Measurements from ENCODE around the gene OAT. TPM values are rescaled to one million over a fixed set of nuclear protein-coding genes. Genes with fewer than 3 reads are reported as not detected.

The OAT gene
- total and polyA plus RNA-seq, 5 donors from 2014 or later: 37.6 to 76.4 (median 56.7) TPM

- Mint-ChIP-seq H3K4me1 (peaks cover 8 to 16% (median 10%) of the 10 kb centered on the region in 4 donors), H3K27me3 (no peaks in the 10 kb centered on the region), H3K4me3 (no peak overlapping the region), H3K9me3 (no peaks in the 10 kb centered on the region), H3K27ac (no peak overlapping the region), H3K36me3 (peaks cover 20% of the 10 kb centered on the region)
- H3K4me3 ChIP-seq (ENCODE audit: low read depth, low read length): no peak overlapping the region
- peaks cover 8% of the 10 kb centered on the region for H3K4me1 ChIP-seq (ENCODE audit: control insufficient read depth, insufficient read depth, low read length, poor library complexity, severe bottlenecking)
- no peaks in the 10 kb centered on the region for H3K27me3 ChIP-seq (ENCODE audit: control insufficient read depth, insufficient read depth, low read length)
- no peak for DNase-seq
- ATAC-seq (ENCODE audit: low read depth in 2 of 2): no peak
- H3K27ac ChIP-seq (ENCODE audit: insufficient read depth, low read length, poor library complexity, severe bottlenecking): no peak overlapping the region
- H3K9me3 ChIP-seq (ENCODE audit: control insufficient read depth in 2 of 2, low read length in 2 of 2): no peaks in the 10 kb centered on the region
- H3K36me3 ChIP-seq (ENCODE audit: control insufficient read depth, insufficient read depth, low read length): peaks cover 24% of the 10 kb centered on the region
Observed at GRCh38 chr10:124401633-124402032, 17.1 kb downstream of the OAT start.

GRCh38 chr10:124394583-124394982 is 24.1 kb downstream of the OAT start:
- Histone ChIP-seq H3K9me3 (ENCODE audit: control insufficient read depth in 2 of 2, low read length in 2 of 2) (no peaks in the 10 kb centered on the region), H3K27ac (ENCODE audit: insufficient read depth, low read length, poor library complexity, severe bottlenecking) (no peak overlapping the region), H3K36me3 (ENCODE audit: control insufficient read depth, insufficient read depth, low read length) (peaks cover 6% of the 10 kb centered on the region), H3K27me3 (ENCODE audit: control insufficient read depth, insufficient read depth, low read length) (no peaks in the 10 kb centered on the region), H3K4me1 (ENCODE audit: control insufficient read depth, insufficient read depth, low read length, poor library complexity, severe bottlenecking) (no peaks in the 10 kb centered on the region), H3K4me3 (ENCODE audit: low read depth, low read length) (no peak overlapping the region)
- ATAC-seq (ENCODE audit: low read depth in 2 of 2) (no peak), DNase-seq (no peak)
- Mint-ChIP-seq H3K27me3 (peaks cover 4% of the 10 kb centered on the region), H3K4me1 (peaks cover 0 to 4% (median 1%) of the 10 kb centered on the region in 4 donors), H3K27ac (peak overlapping the region in 1 of 3 donors; percentile 21), H3K36me3 (peaks cover 4% of the 10 kb centered on the region), H3K4me3 (no peak overlapping the region), H3K9me3 (no peaks in the 10 kb centered on the region)

DNA sequence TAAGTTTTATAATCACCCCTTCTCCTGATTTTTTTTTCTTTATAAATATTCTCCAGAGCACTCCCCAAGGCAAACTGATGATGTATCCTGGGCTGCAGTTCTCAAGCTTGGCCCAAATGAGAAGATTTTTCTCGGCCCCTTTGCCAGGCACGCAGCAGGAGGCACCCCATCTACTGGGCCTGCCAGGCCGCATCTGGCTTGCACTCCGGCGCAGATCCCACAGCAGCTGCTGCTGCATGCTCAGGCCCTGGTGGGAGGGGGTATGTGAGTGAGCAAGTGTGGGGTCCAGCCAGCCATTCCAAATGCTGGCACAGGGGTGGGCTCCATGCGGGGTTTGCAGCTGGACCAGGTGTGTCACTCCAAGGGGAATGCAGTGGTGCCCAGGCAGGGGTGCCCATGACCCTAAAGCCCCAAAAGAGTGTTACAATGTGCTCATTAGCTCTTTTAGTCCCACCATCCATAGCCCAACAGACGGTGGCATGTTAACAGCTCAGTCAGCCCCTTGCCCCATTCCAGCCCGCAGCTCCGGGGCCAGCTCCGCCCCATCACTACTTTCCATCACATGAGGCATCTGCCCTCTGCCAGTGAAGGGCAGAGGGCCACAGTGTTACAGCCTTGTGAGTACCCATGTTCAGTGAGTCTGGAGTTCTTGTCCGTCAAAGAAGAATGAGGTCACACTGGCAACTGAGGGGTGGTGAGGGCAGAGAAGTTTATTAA is 25.9 kb downstream of the OAT start:
- Mint-ChIP-seq H3K4me1 (peaks cover 0 to 4% (median 2%) of the 10 kb centered on the region in 4 donors), H3K9me3 (no peaks in the 10 kb centered on the region), H3K27me3 (peaks cover 9% of the 10 kb centered on the region), H3K36me3 (peaks cover 4% of the 10 kb centered on the region), H3K4me3 (no peak overlapping the region), H3K27ac (peak overlapping the region in 1 of 3 donors; percentile 34)
- ATAC-seq (ENCODE audit: low read depth in 2 of 2) (no peak), DNase-seq (no peak)
- peaks cover 12% of the 10 kb centered on the region for H3K4me1 ChIP-seq (ENCODE audit: control insufficient read depth, insufficient read depth, low read length, poor library complexity, severe bottlenecking)
- no peak overlapping the region for H3K4me3 ChIP-seq (ENCODE audit: low read depth, low read length)
- no peaks in the 10 kb centered on the region for H3K9me3 ChIP-seq (ENCODE audit: control insufficient read depth in 2 of 2, low read length in 2 of 2)
- H3K27ac ChIP-seq (ENCODE audit: insufficient read depth, low read length, poor library complexity, severe bottlenecking): no peak overlapping the region
- H3K27me3 ChIP-seq (ENCODE audit: control insufficient read depth, insufficient read depth, low read length): no peaks in the 10 kb centered on the region
- H3K36me3 ChIP-seq (ENCODE audit: control insufficient read depth, insufficient read depth, low read length): peaks cover 5% of the 10 kb centered on the region

DNA sequence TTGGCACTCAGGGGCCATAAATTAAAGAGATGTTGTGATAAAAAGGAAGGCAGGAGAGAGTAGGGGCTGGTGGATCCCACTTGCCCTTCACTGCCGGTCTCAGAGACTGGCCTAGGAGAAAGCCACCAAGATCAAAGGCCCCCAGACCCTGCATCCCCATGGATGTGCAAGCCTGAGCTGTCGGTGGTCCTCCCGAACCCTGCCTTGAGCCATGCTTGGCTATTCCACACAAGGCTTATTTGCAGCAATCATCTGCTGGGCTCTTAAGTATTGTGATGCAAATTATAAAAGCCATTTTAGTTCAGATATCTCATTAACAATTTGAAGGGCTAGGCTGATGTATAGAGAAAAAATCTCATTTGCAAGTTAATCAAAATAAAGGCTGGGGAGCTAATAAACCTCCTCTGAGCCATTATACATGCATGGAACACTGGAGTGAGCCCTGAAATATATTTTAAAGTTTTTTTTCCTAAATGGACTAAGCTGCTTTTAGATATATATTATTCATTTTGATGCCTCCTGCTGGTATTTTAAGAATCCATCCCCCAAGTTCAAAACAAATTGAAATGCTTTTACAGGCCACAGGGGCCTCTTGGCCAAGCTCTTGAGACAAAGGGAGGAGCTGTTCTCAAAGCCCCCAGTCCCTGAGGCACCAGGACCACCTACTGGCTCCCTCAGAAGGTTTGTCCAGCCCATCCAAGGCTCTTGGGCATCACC is 28.1 kb downstream of the OAT start:
- H3K4me3 Mint-ChIP-seq: no peak overlapping the region
- H3K27me3 ChIP-seq (ENCODE audit: control insufficient read depth, insufficient read depth, low read length): no peaks in the 10 kb centered on the region

GRCh38 chr10:124389613-124390361 is 28.9 kb downstream of the OAT start:
- no peaks in the 10 kb centered on the region for H3K36me3 Mint-ChIP-seq
- H3K4me1 ChIP-seq (ENCODE audit: control insufficient read depth, insufficient read depth, low read length, poor library complexity, severe bottlenecking): peaks cover 12% of the 10 kb centered on the region
- H3K9me3 Mint-ChIP-seq: peaks cover 0 to 1% (median 0%) of the 10 kb centered on the region in 7 donors
- no peaks in the 10 kb centered on the region for H3K9me3 ChIP-seq (ENCODE audit: control insufficient read depth in 2 of 2, low read length in 2 of 2)
- peaks cover 0 to 3% (median 0%) of the 10 kb centered on the region in 4 donors for H3K4me1 Mint-ChIP-seq
- DNase-seq (no peak), ATAC-seq (ENCODE audit: low read depth in 2 of 2) (no peak)
- H3K4me3 ChIP-seq (ENCODE audit: low read depth, low read length): no peak overlapping the region
- H3K36me3 ChIP-seq (ENCODE audit: control insufficient read depth, insufficient read depth, low read length): no peaks in the 10 kb centered on the region
- H3K27me3 Mint-ChIP-seq: peaks cover 13% of the 10 kb centered on the region
- no peak overlapping the region for H3K27ac ChIP-seq (ENCODE audit: insufficient read depth, low read length, poor library complexity, severe bottlenecking)
- H3K27me3 ChIP-seq (ENCODE audit: control insufficient read depth, insufficient read depth, low read length): no peaks in the 10 kb centered on the region
- peak overlapping the region in 1 of 3 donors; percentile 38 for H3K27ac Mint-ChIP-seq
- H3K4me3 Mint-ChIP-seq: peak overlapping the region; percentile 51 to 62 (median 56)

More for the DNA sequence above, 28.1 kb downstream of the OAT start:
- Histone ChIP-seq H3K9me3 (ENCODE audit: control insufficient read depth in 2 of 2, low read length in 2 of 2) (no peaks in the 10 kb centered on the region), H3K4me1 (ENCODE audit: control insufficient read depth, insufficient read depth, low read length, poor library complexity, severe bottlenecking) (peaks cover 12% of the 10 kb centered on the region), H3K4me3 (ENCODE audit: low read depth, low read length) (no peak overlapping the region), H3K36me3 (ENCODE audit: control insufficient read depth, insufficient read depth, low read length) (no peaks in the 10 kb centered on the region), H3K27ac (ENCODE audit: insufficient read depth, low read length, poor library complexity, severe bottlenecking) (no peak overlapping the region)
- no peaks in the 10 kb centered on the region for H3K36me3 Mint-ChIP-seq
- H3K9me3 Mint-ChIP-seq: no peaks in the 10 kb centered on the region
- peaks cover 0 to 3% (median 0%) of the 10 kb centered on the region in 4 donors for H3K4me1 Mint-ChIP-seq
- ATAC-seq (ENCODE audit: low read depth in 2 of 2) (no peak), DNase-seq (no peak)
- peaks cover 9% of the 10 kb centered on the region for H3K27me3 Mint-ChIP-seq
- H3K27ac Mint-ChIP-seq: no peak overlapping the region

- Histone ChIP-seq H3K9me3 (ENCODE audit: control insufficient read depth in 2 of 2, low read length in 2 of 2) (no peaks in the 10 kb centered on the region), H3K4me3 (ENCODE audit: low read depth, low read length) (no peak overlapping the region), H3K27me3 (ENCODE audit: control insufficient read depth, insufficient read depth, low read length) (no peaks in the 10 kb centered on the region), H3K4me1 (ENCODE audit: control insufficient read depth, insufficient read depth, low read length, poor library complexity, severe bottlenecking) (peaks cover 12% of the 10 kb centered on the region), H3K36me3 (ENCODE audit: control insufficient read depth, insufficient read depth, low read length) (no peaks in the 10 kb centered on the region), H3K27ac (ENCODE audit: insufficient read depth, low read length, poor library complexity, severe bottlenecking) (no peak overlapping the region)
- ATAC-seq (ENCODE audit: low read depth in 2 of 2): peak; percentile 95 to 97
- peak; percentile 84 to 89 (median 86) for DNase-seq
- Mint-ChIP-seq H3K4me1 (peaks cover 0 to 3% (median 0%) of the 10 kb centered on the region in 4 donors), H3K27me3 (peaks cover 14% of the 10 kb centered on the region), H3K27ac (no peak overlapping the region), H3K36me3 (no peaks in the 10 kb centered on the region), H3K9me3 (peaks cover 0 to 1% (median 0%) of the 10 kb centered on the region in 7 donors), H3K4me3 (peak overlapping the region; percentile 51 to 62 (median 56))
Observed at GRCh38 chr10:124388823-124389612, 29.7 kb downstream of the OAT start.

GRCh38 chr10:124388476-124388822 is 30.3 kb downstream of the OAT start:
- Mint-ChIP-seq H3K9me3 (peaks cover 0 to 3% (median 0%) of the 10 kb centered on the region in 7 donors), H3K4me3 (peak overlapping the region; percentile 59 to 78 (median 68)), H3K27me3 (peaks cover 17% of the 10 kb centered on the region), H3K27ac (no peak overlapping the region), H3K36me3 (no peaks in the 10 kb centered on the region), H3K4me1 (peaks cover 0 to 3% (median 0%) of the 10 kb centered on the region in 4 donors)
- Histone ChIP-seq H3K27ac (ENCODE audit: insufficient read depth, low read length, poor library complexity, severe bottlenecking) (no peak overlapping the region), H3K27me3 (ENCODE audit: control insufficient read depth, insufficient read depth, low read length) (no peaks in the 10 kb centered on the region), H3K4me1 (ENCODE audit: control insufficient read depth, insufficient read depth, low read length, poor library complexity, severe bottlenecking) (peaks cover 12% of the 10 kb centered on the region), H3K36me3 (ENCODE audit: control insufficient read depth, insufficient read depth, low read length) (no peaks in the 10 kb centered on the region), H3K4me3 (ENCODE audit: low read depth, low read length) (no peak overlapping the region), H3K9me3 (ENCODE audit: control insufficient read depth in 2 of 2, low read length in 2 of 2) (no peaks in the 10 kb centered on the region)
- ATAC-seq (ENCODE audit: low read depth in 2 of 2) (no peak), DNase-seq (no peak)
